HG02852 (cell line): Measurements from ENCODE around the gene KRT38.
"Not testable (repeated sequence)": the region's sequence is repeated elsewhere in the genome, so short reads cannot be mapped to it uniquely, and the experiment has no call there.

ENCODE experiments used
- ATAC-seq: cut with Tn5 transposase; IDR thresholded peaks from one replicate; pipeline ENCODE4 v1.9.1; 2021; ENCODE audit warnings: mild to moderate bottlenecking, moderate library complexity; ENCODE audit not compliant: unreplicated experiment

Gene KRT38

GRCh38 chr17:41463746-41464145, 23.0 kb upstream of the KRT38 start:
- ATAC-seq: no peak

- ATAC-seq: no peak
Observed at GRCh38 chr17:41462705-41463104, 21.9 kb upstream of the KRT38 start.

- ATAC-seq: no peak
Observed at GRCh38 chr17:41457676-41458075, 16.9 kb upstream of the KRT38 start.

- no peak for ATAC-seq
Observed at GRCh38 chr17:41456204-41456603, 15.4 kb upstream of the KRT38 start.

- ATAC-seq: no peak
Observed at GRCh38 chr17:41455236-41455635, 14.5 kb upstream of the KRT38 start.

- ATAC-seq: no peak
Observed at GRCh38 chr17:41453066-41453465, 12.3 kb upstream of the KRT38 start.

GRCh38 chr17:41452281-41452680, 11.5 kb upstream of the KRT38 start:
- no peak for ATAC-seq

GRCh38 chr17:41451154-41451728, 10.5 kb upstream of the KRT38 start:
- no peak for ATAC-seq

- ATAC-seq: no peak
Observed at GRCh38 chr17:41449008-41449407, 8.2 kb upstream of the KRT38 start.

GRCh38 chr17:41448506-41448905, 7.7 kb upstream of the KRT38 start:
- no peak for ATAC-seq

- no peak for ATAC-seq
Observed at GRCh38 chr17:41446806-41447205, 6.0 kb upstream of the KRT38 start.

GRCh38 chr17:41444640-41445039, 3.9 kb upstream of the KRT38 start:
- ATAC-seq: no peak

- ATAC-seq: no peak
Observed at GRCh38 chr17:41444186-41444585, 3.4 kb upstream of the KRT38 start.

- ATAC-seq: no peak
Observed at GRCh38 chr17:41442739-41443138, 2.0 kb upstream of the KRT38 start.

GRCh38 chr17:41439375-41439774, 1.4 kb downstream of the KRT38 start:
- no peak for ATAC-seq

GRCh38 chr17:41437769-41438168, 3.0 kb downstream of the KRT38 start:
- no peak for ATAC-seq

GRCh38 chr17:41437254-41437653, 3.5 kb downstream of the KRT38 start:
- ATAC-seq: no peak

- ATAC-seq: no peak
Observed at GRCh38 chr17:41434415-41434814, 6.4 kb downstream of the KRT38 start.

GRCh38 chr17:41434005-41434404, 6.8 kb downstream of the KRT38 start:
- ATAC-seq: no peak

GRCh38 chr17:41433586-41433985, 7.2 kb downstream of the KRT38 start:
- no peak for ATAC-seq

GRCh38 chr17:41430376-41430775, 10.4 kb downstream of the KRT38 start:
- ATAC-seq: not testable (repeated sequence)

GRCh38 chr17:41429667-41430066, 11.1 kb downstream of the KRT38 start:
- ATAC-seq: no peak

- ATAC-seq: no peak
Observed at GRCh38 chr17:41428591-41429291, 12.0 kb downstream of the KRT38 start.
